ENCODE results near the gene LRP8.

GRCh38 chr1:53307037-53307436 is 20.8 kb downstream of the LRP8 start:
- no peak for TF ChIP-seq CTCF (IDR thresholded peaks at IDR 0.05; ENCODE audit: low read depth, low read length, missing input control)
- TF ChIP-seq REST (IDR thresholded peaks at IDR 0.05) = no peak
- no peak for TF ChIP-seq EGR1 (IDR thresholded peaks at IDR 0.05; ENCODE audit: low read depth in 2 of 2)
